Measurements from ENCODE around the gene CD247. TPM values are rescaled to one million over a fixed set of nuclear protein-coding genes. Genes with fewer than 3 reads are reported as not detected.

Gene CD247
- total RNA-seq, 1 donor from 2014 or later = 9.8 TPM

GRCh38 chr1:167431909-167432650, 86.2 kb downstream of the CD247 start:
- no peak overlapping the region for H3K27ac ChIP-seq
- no peaks in the 10 kb centered on the region for H3K27me3 ChIP-seq
- no peak for TF ChIP-seq POLR2A (IDR thresholded peaks at IDR 0.05)
- TF ChIP-seq, protein P1, sequence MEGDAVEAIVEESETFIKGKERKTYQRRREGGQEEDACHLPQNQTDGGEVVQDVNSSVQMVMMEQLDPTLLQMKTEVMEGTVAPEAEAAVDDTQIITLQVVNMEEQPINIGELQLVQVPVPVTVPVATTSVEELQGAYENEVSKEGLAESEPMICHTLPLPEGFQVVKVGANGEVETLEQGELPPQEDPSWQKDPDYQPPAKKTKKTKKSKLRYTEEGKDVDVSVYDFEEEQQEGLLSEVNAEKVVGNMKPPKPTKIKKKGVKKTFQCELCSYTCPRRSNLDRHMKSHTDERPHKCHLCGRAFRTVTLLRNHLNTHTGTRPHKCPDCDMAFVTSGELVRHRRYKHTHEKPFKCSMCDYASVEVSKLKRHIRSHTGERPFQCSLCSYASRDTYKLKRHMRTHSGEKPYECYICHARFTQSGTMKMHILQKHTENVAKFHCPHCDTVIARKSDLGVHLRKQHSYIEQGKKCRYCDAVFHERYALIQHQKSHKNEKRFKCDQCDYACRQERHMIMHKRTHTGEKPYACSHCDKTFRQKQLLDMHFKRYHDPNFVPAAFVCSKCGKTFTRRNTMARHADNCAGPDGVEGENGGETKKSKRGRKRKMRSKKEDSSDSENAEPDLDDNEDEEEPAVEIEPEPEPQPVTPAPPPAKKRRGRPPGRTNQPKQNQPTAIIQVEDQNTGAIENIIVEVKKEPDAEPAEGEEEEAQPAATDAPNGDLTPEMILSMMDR (IDR thresholded peaks at IDR 0.05) = no peak
- no peak for TF ChIP-seq POLR2AphosphoS5 (IDR thresholded peaks at IDR 0.05; ENCODE audit: insufficient read depth in 1 of 2, low read depth in 1 of 2)

DNA sequence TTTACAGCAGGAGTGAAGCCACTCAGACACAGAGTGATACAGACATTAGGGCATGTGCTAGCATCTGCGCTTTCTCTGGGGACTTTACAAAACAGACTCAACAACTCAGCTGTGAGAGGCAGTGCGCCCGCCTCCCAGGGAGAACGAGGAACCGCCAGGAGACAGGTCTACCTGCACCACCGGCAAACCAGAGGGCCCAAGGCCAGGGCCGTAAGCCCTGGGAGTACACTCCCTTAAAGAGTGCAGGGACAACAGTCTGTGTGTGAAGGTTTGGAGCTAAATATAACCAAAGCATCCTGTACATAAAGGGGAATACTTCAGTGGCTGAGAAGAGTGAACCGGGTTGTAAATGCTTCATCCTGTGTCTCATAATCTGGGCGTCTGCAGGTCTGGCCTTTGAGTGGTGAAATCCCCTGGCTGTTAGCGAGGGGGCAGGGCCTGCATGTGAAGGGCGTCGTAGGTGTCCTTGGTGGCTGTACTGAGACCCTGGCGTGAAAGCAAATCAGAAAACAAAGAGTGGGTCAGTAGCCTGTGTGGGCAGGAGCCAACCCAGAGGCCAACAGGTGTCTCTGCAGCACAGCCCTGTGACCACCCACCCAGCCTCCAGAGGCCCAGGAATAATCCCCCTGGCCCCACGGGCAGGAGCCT, 86.9 kb downstream of the CD247 start:
- intact Hi-C loops (cut with DNase I) = no loop called here
- no peaks in the 10 kb centered on the region for H3K9me3 ChIP-seq
- no peaks in the 10 kb centered on the region for H3K27me3 ChIP-seq
- no peak for DNase-seq (ENCODE audit: extremely low spot score in 2 of 2)
- H3K4me3 ChIP-seq = no peak overlapping the region
- TF ChIP-seq POLR2A (IDR thresholded peaks at IDR 0.05) (no peak), POLR2AphosphoS5 (IDR thresholded peaks at IDR 0.05; ENCODE audit: insufficient read depth in 1 of 2, low read depth in 1 of 2) (no peak)
- TF ChIP-seq, protein P1 (IDR thresholded peaks at IDR 0.05) = no peak
- no peaks in the 10 kb centered on the region for H3K36me3 ChIP-seq
- H3K27ac ChIP-seq = no peak overlapping the region
- peaks cover 11% of the 10 kb centered on the region for H3K4me1 ChIP-seq

More at GRCh38 chr1:167431909-167432650, 86.2 kb downstream of the CD247 start:
- H3K4me1 ChIP-seq = peaks cover 11% of the 10 kb centered on the region
- no peak overlapping the region for H3K4me3 ChIP-seq
- no peak for DNase-seq (ENCODE audit: extremely low spot score in 2 of 2)
- no peaks in the 10 kb centered on the region for H3K9me3 ChIP-seq
- no peaks in the 10 kb centered on the region for H3K36me3 ChIP-seq
- intact Hi-C loops (cut with DNase I) = no loop called here

- Histone ChIP-seq H3K9me3 (no peaks in the 10 kb centered on the region), H3K27ac (no peak overlapping the region), H3K27me3 (no peaks in the 10 kb centered on the region), H3K36me3 (no peaks in the 10 kb centered on the region), H3K4me3 (no peak overlapping the region), H3K4me1 (peaks cover 11% of the 10 kb centered on the region)
- intact Hi-C loops (cut with DNase I) = no loop called here
- TF ChIP-seq, protein P1 (IDR thresholded peaks at IDR 0.05) = no peak
- no peak for TF ChIP-seq POLR2A (IDR thresholded peaks at IDR 0.05)
- TF ChIP-seq POLR2AphosphoS5 (IDR thresholded peaks at IDR 0.05; ENCODE audit: insufficient read depth in 1 of 2, low read depth in 1 of 2) = no peak
- DNase-seq (ENCODE audit: extremely low spot score in 2 of 2) = no peak
Observed at GRCh38 chr1:167430849-167431242, 87.5 kb downstream of the CD247 start.

DNA sequence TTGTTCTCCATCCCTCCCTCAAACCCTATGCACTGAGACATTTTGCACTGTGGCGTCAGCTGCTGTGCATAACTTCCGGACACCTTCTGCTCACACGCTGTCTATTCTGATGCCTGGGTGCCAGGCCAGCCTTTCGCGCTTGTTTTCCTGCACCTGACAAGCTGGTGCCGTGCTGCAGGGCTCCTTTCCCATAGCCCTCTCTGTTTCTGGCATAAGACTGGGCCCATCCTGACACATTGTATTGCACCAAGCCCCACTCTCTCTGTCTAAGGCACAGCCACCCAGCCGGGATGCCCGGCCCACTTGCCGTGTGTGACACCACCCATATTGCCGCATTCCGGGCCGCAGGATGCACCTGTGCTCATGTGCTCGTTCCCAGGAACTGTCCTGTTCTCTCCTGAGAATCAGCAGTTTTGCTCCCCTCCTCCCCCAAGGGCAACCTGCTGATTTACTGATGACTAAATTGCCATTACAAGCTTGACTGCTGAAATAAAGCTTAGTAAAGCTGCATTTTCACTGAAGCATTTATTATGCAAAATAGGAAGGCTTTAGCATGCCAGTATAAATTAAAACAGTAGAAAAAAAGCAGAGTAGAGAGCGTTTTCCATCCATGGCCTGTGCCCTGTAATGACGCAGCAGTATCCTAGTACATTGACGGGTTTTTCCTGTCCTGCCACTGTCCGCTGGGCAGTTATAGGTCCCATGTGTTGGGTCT, 88.0 kb downstream of the CD247 start:
- no peak for TF ChIP-seq POLR2A (IDR thresholded peaks at IDR 0.05)
- no peak overlapping the region for H3K4me3 ChIP-seq
- peaks cover 11% of the 10 kb centered on the region for H3K4me1 ChIP-seq
- no peaks in the 10 kb centered on the region for H3K27me3 ChIP-seq
- DNase-seq (ENCODE audit: extremely low spot score in 2 of 2) = no peak
- H3K36me3 ChIP-seq = no peaks in the 10 kb centered on the region
- no peaks in the 10 kb centered on the region for H3K9me3 ChIP-seq
- H3K27ac ChIP-seq = no peak overlapping the region
- intact Hi-C loops (cut with DNase I) = no loop called here

DNA sequence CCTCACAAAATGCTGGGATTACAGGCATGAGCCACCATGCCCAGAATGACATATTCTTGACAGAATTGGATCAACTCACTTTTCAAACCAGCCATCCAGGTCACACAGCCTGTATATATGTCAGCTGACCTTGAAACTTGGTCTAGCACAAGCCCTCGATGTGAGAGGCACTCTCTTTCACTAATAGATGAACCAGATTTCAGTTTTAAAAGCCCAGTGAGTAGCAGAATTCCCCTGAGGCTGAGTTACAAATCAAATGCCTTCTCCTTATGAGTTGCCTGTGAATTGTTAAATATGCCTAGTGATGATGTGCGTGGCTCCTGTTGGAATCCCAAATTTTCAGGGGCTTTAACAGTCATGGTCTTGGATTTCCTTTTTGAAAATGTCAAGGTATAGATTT, 88.7 kb downstream of the CD247 start:
- no peak for DNase-seq (ENCODE audit: extremely low spot score in 2 of 2)
- TF ChIP-seq, protein P1 (IDR thresholded peaks at IDR 0.05) = no peak
- TF ChIP-seq POLR2A (IDR thresholded peaks at IDR 0.05) (no peak), POLR2AphosphoS5 (IDR thresholded peaks at IDR 0.05; ENCODE audit: insufficient read depth in 1 of 2, low read depth in 1 of 2) (no peak)
- Histone ChIP-seq H3K27me3 (no peaks in the 10 kb centered on the region), H3K4me1 (peaks cover 11% of the 10 kb centered on the region), H3K4me3 (no peak overlapping the region), H3K9me3 (no peaks in the 10 kb centered on the region), H3K27ac (no peak overlapping the region), H3K36me3 (no peaks in the 10 kb centered on the region)
- intact Hi-C loops (cut with DNase I) = no loop called here

All from vagina (tissue), 2 donors.